Thyroid gland (tissue), 4 donors: ENCODE measurements around the gene COL7A1.

Experiments
- CTCF ChIP-seq, 6 experiments: fragments of 200-600 bp in 3 of 6; fragments of 450-650 bp in 3 of 6; sonication (generic) in 3 of 6; IDR thresholded peaks; one replicate each; pipeline ENCODE4 v1.5.1; 2016 to 2019; ENCODE audit warnings: antibody characterized with exemption in 6 of 6, mild to moderate bottlenecking in 2 of 6, inconsistent platforms in 1 of 6, moderate library complexity in 1 of 6
- POLR2A ChIP-seq, 2 donors: fragments of 450-650 bp; IDR thresholded peaks; one replicate each; pipeline ENCODE4 v1.6.1; 2017; ENCODE audit warnings: antibody characterized with exemption in 2 of 2, mild to moderate bottlenecking in 2 of 2, moderate library complexity in 1 of 2

GRCh38 chr3:48544141-48544540 is 51.0 kb downstream of the COL7A1 start:
- no peak for TF ChIP-seq CTCF (IDR thresholded peaks at IDR 0.05)
- no peak for TF ChIP-seq POLR2A (IDR thresholded peaks at IDR 0.05)
